Thyroid gland (tissue), 4 donors: ENCODE results near the gene RRP15. TPM values are rescaled to one million over a fixed set of nuclear protein-coding genes. Genes with fewer than 3 reads are reported as not detected.

Experiments
- DNase-seq, 2 donors: peaks; one replicate each; pipeline ENCODE4 v3.0.0-alpha.2; 2019
- H3K27ac ChIP-seq, 3 donors: fragments of 200-600 bp; sonication (generic); 1 replicate in 2 of 3; 2 replicates in 1 of 3; pipeline ENCODE4 v1.5.1; 2016 to 2019; ENCODE audit warnings: mild to moderate bottlenecking in 1 of 3, moderate library complexity in 1 of 3
- H3K27me3 ChIP-seq: fragments of 200-600 bp; sonication (generic); one replicate; pipeline ENCODE4 v1.5.1; 2019
- H3K36me3 ChIP-seq, 2 donors: fragments of 200-600 bp; sonication (generic); one replicate each; pipeline ENCODE4 v1.5.1; 2016 to 2019
- H3K4me1 ChIP-seq, 2 donors: fragments of 200-600 bp; sonication (generic); one replicate each; pipeline ENCODE4 v1.5.1; 2017 to 2019
- H3K4me3 ChIP-seq, 3 donors: fragments of 200-600 bp; sonication (generic); replicated peaks in 1 of 3; 1 replicate in 2 of 3; 2 replicates in 1 of 3; pipeline ENCODE4 v1.5.1; 2016; ENCODE audit warnings: mild to moderate bottlenecking in 1 of 3
- H3K9me3 ChIP-seq: fragments of 200-600 bp; sonication (generic); one replicate; pipeline ENCODE4 v1.5.1; 2017
- POLR2A ChIP-seq, 2 donors: fragments of 450-650 bp; IDR thresholded peaks; one replicate each; pipeline ENCODE4 v1.6.1; 2017; ENCODE audit warnings: antibody characterized with exemption in 2 of 2, mild to moderate bottlenecking in 2 of 2, moderate library complexity in 1 of 2
- WGBS, 2 donors: methylation state at CpG; one replicate each; pipeline ENCODE4 v1.1.5; 2017; 5-methylcytosine and 5-hydroxymethylcytosine counted together
- intact Hi-C: fragments of 100-400 bp; cut with DNase I; formaldehyde crosslinking; loops from one replicate; pipeline ENCODE4 v1.15.1; 2023
- total RNA-seq, 4 donors: library from RNA; depleted of rRNA; stranded (reverse); fragments of >200 nt; gene quantifications; one replicate each; pipeline ENCODE4 v1.2.3, GENCODE V29; 2016
- TF ChIP-seq, protein P1 (sequence below), 6 experiments: fragments of 200-600 bp in 3 of 6; fragments of 450-650 bp in 3 of 6; sonication (generic) in 3 of 6; IDR thresholded peaks; one replicate each; pipeline ENCODE4 v1.5.1; 2016 to 2019; ENCODE audit warnings: antibody characterized with exemption in 6 of 6, mild to moderate bottlenecking in 2 of 6, inconsistent platforms in 1 of 6, moderate library complexity in 1 of 6

Gene RRP15
- total RNA-seq, 4 donors from 2014 or later, result 6.0 to 25.0 (median 9.2) TPM

DNA sequence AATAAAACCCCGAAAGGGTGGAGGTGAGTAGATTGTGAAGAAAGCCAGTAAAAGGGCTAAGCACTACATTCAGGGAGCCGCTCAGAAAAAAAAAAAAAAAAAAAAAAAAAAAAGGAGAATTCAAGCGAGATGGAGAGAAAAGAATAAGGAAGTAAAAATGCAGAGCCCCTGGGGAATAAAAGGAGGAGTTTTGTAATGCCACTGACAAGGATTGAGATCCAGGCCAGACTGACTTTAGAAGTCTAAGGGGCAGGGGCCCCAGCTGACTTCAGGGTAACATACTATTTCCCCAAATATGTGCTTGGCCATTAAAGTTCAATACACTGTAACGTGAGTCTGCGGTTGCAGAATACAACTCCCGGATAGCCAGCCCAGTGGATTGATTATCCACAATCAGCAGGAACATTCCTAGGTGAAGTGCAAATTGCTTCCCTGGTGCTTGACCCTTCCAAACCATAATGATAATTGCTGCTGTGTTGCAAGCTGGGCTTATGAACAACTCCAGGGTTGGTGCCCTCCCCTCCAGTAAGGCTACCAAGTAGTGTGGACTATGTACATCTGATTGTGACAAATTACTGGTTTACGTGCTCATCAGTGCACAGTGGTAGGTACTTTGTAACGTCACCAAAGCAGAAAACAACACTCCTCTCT, 30.7 kb upstream of the RRP15 start:
- DNase-seq, result no peak
- Histone ChIP-seq H3K9me3 (no peaks in the 10 kb centered on the region), H3K36me3 (no peaks in the 10 kb centered on the region), H3K27me3 (no peaks in the 10 kb centered on the region), H3K27ac (no peak overlapping the region), H3K4me3 (no peak overlapping the region), H3K4me1 (no peaks in the 10 kb centered on the region)
- intact Hi-C loops, result no loop called here
- WGBS, 2 donors, result 66 to 70% methylated on average over 8 of the region's 8 CpGs
- TF ChIP-seq, protein P1, sequence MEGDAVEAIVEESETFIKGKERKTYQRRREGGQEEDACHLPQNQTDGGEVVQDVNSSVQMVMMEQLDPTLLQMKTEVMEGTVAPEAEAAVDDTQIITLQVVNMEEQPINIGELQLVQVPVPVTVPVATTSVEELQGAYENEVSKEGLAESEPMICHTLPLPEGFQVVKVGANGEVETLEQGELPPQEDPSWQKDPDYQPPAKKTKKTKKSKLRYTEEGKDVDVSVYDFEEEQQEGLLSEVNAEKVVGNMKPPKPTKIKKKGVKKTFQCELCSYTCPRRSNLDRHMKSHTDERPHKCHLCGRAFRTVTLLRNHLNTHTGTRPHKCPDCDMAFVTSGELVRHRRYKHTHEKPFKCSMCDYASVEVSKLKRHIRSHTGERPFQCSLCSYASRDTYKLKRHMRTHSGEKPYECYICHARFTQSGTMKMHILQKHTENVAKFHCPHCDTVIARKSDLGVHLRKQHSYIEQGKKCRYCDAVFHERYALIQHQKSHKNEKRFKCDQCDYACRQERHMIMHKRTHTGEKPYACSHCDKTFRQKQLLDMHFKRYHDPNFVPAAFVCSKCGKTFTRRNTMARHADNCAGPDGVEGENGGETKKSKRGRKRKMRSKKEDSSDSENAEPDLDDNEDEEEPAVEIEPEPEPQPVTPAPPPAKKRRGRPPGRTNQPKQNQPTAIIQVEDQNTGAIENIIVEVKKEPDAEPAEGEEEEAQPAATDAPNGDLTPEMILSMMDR (IDR thresholded peaks at IDR 0.05), result no peak
- TF ChIP-seq POLR2A (IDR thresholded peaks at IDR 0.05), result no peak

DNA sequence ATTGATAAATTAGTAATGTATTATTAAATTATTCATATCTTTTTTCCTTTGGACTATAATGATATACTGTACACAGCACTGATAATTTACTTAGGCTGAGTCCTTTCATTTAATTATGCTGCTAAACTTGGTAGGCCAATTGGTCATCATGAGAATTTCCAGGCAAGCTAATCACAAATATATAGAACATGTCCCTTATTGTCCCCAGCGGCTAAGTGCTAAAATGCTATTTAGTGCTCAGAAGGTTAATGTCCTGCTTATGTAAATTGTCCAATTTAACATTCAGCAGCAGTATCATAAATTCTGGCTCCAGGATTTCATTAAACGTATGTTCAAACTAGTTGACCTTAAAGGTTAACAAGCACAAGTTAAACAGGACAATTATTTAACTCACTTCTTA, 30.0 kb upstream of the RRP15 start:
- H3K36me3 ChIP-seq, result no peaks in the 10 kb centered on the region
- intact Hi-C loops, result no loop called here
- 74 to 75% methylated on average over 2 of the region's 2 CpGs for WGBS, 2 donors

DNA sequence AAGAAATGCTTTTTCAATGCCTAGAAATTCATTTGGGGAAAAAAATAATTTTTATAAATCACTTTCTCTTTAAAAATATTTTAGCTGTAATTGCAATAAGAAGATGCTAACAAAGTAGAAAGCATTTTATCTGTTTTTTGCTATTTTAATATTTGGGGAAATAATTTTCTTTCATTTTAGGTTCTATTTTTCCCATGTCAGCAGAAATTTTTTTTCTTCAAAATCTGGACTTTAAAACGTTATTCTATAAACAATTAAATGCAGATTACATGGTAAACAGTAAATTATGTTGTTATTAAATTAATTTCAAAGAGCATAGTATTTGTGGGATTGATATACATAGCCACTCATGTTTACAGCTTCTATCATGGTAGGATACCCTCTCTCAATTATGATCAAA, 27.7 kb upstream of the RRP15 start:
- H3K9me3 ChIP-seq, result no peaks in the 10 kb centered on the region
- intact Hi-C loops, result no loop called here
- no peaks in the 10 kb centered on the region for H3K27me3 ChIP-seq
- DNase-seq, result no peak
- no peak overlapping the region for H3K4me3 ChIP-seq
- TF ChIP-seq, protein P1 (IDR thresholded peaks at IDR 0.05), result no peak
- TF ChIP-seq POLR2A (IDR thresholded peaks at IDR 0.05), result no peak
- 16 to 25% methylated on average over 1 of the region's 1 CpG for WGBS, 2 donors
- H3K27ac ChIP-seq, result no peak overlapping the region
- no peaks in the 10 kb centered on the region for H3K36me3 ChIP-seq
- H3K4me1 ChIP-seq, result no peaks in the 10 kb centered on the region

More for the DNA sequence above, 30.0 kb upstream of the RRP15 start:
- no peaks in the 10 kb centered on the region for H3K9me3 ChIP-seq
- H3K27me3 ChIP-seq, result no peaks in the 10 kb centered on the region
- DNase-seq, result no peak
- H3K27ac ChIP-seq, result no peak overlapping the region
- H3K4me3 ChIP-seq, result no peak overlapping the region
- H3K4me1 ChIP-seq, result no peaks in the 10 kb centered on the region
- TF ChIP-seq, protein P1 (IDR thresholded peaks at IDR 0.05), result no peak
- no peak for TF ChIP-seq POLR2A (IDR thresholded peaks at IDR 0.05)

DNA sequence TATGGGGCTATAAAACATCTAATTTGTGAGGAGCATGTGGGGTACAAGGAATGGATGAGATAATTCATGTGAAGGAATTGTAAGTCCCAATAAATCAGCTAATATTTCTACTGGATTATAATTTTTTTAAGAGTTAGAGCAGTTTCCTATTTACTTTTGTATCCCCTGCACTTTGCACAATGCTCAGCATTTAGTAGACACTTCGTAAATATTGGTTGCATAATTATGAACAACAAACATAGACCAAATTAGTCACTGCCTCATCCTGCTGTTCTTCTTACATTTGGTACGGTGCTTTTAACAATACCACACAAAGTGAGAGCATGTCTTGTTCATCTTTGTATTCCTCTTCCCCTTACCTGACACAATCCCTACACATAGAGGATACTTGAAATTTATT, 27.1 kb upstream of the RRP15 start:
- 92 to 94% methylated on average over 2 of the region's 2 CpGs for WGBS, 2 donors
- H3K4me1 ChIP-seq, result no peaks in the 10 kb centered on the region
- H3K4me3 ChIP-seq, result no peak overlapping the region
- H3K9me3 ChIP-seq, result no peaks in the 10 kb centered on the region
- no peaks in the 10 kb centered on the region for H3K27me3 ChIP-seq
- H3K36me3 ChIP-seq, result no peaks in the 10 kb centered on the region
- no peak overlapping the region for H3K27ac ChIP-seq
- no peak for DNase-seq
- TF ChIP-seq POLR2A (IDR thresholded peaks at IDR 0.05), result no peak
- TF ChIP-seq, protein P1 (IDR thresholded peaks at IDR 0.05), result no peak
- intact Hi-C loops, result no loop called here

DNA sequence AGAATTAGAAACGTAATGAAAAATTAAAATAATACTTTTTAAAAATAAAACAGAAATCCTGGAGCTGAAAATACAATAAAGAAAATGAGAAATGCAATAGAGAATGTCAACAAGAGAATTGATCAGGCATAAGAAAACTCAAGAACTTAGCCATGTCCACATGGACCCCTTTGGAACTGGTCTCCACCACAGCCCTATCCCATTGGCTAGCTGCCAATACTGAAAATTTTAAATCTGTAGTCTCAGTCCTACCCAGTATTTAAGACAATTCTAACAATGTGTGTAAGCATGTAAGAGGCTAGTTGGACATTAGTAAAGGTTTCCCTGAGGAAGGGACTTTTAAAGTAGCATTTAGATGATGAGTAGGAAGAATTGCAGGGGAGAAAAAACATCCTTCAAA, 25.8 kb upstream of the RRP15 start:
- no peak overlapping the region for H3K4me3 ChIP-seq
- no peaks in the 10 kb centered on the region for H3K9me3 ChIP-seq
- no peak for DNase-seq
- TF ChIP-seq, protein P1 (IDR thresholded peaks at IDR 0.05), result no peak
- no peak for TF ChIP-seq POLR2A (IDR thresholded peaks at IDR 0.05)
- H3K27me3 ChIP-seq, result no peaks in the 10 kb centered on the region
- H3K27ac ChIP-seq, result no peak overlapping the region
- no peaks in the 10 kb centered on the region for H3K4me1 ChIP-seq
- 80 to 88% methylated on average over 1 of the region's 1 CpG for WGBS, 2 donors
- intact Hi-C loops, result no loop called here
- H3K36me3 ChIP-seq, result no peaks in the 10 kb centered on the region
